ENCODE measurements around the gene ST7.
"Not testable (repeated sequence)": the region's sequence is repeated elsewhere in the genome, so short reads cannot be mapped to it uniquely, and the experiment has no call there.

- TF ChIP-seq EP300 (IDR thresholded peaks at IDR 0.05); CTCF (IDR thresholded peaks at IDR 0.05); RFX5 (IDR thresholded peaks at IDR 0.05); POLR2A (IDR thresholded peaks at IDR 0.05; ENCODE audit: low read length); SMC3 (IDR thresholded peaks at IDR 0.05); GATA3 (IDR thresholded peaks at IDR 0.05; ENCODE audit: borderline replicate concordance); ZSCAN20 (CRISPR knock-in tag; IDR thresholded peaks at IDR 0.05): not testable (repeated sequence)
These were observed 168.7 kb downstream of the ST7 start for GRCh38 chr7:117122036-117122435.
